Occipital lobe (tissue), 2 donors: ENCODE measurements around the gene NME8. TPM values are rescaled to one million over a fixed set of nuclear protein-coding genes. Genes with fewer than 3 reads are reported as not detected.

ENCODE experiments used
- DNase-seq: peaks from one replicate; lab custom pipeline; 2025; lab: John Stamatoyannopoulos, UW
- total RNA-seq: library from RNA; depleted of rRNA; stranded (reverse); fragments of >200 nt; gene quantifications from one replicate; pipeline ENCODE4 v1.2.3, GENCODE V29; 2014

Gene NME8
- total RNA-seq, 1 donor from 2014 or later = not detected

- no peak for DNase-seq
These were observed 52.9 kb downstream of the NME8 start for GRCh38 chr7:37901236-37901827.

- no peak for DNase-seq
These were observed 53.6 kb downstream of the NME8 start for GRCh38 chr7:37901890-37902524.

- no peak for DNase-seq
These were observed 59.9 kb downstream of the NME8 start for GRCh38 chr7:37908221-37908788.

DNA sequence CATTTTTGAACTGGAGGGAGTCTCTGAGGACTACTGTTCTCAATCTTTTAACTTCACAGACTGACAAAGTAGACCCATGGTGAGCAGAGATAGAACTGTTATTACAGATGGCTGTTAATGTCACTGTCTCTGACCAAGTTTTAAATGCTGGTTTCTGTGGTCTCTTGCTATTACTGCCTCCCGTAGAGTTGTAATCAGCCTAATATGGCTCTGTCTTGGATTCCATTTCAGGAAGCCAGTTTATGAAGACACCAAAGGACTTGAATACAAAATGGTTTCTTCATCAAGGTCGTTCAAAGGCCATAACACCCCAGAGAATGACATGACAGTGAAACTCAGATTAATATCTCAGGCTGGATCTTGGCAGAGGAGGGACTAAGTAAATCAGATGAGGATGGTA lies 64.4 kb downstream of the NME8 start:
- DNase-seq = no peak

DNA sequence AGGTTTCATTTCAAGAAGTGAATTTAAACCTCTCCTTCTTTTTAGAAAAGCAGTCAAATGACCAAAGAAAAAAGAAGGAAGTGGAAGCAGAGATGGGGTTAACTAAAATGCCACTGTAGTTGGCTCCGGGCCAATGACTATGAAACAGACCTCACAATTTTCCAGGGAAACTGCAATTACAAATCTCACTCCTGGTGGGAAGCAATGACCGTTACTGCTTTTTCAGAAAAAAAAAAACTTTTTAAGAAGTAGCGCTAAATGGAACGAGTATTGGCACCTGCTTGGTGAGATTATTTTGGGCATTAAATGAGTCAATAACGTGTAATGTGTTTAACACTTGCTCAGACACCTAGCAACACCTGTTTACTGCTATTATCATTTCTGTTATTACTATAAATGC lies 67.0 kb downstream of the NME8 start:
- no peak for DNase-seq

DNA sequence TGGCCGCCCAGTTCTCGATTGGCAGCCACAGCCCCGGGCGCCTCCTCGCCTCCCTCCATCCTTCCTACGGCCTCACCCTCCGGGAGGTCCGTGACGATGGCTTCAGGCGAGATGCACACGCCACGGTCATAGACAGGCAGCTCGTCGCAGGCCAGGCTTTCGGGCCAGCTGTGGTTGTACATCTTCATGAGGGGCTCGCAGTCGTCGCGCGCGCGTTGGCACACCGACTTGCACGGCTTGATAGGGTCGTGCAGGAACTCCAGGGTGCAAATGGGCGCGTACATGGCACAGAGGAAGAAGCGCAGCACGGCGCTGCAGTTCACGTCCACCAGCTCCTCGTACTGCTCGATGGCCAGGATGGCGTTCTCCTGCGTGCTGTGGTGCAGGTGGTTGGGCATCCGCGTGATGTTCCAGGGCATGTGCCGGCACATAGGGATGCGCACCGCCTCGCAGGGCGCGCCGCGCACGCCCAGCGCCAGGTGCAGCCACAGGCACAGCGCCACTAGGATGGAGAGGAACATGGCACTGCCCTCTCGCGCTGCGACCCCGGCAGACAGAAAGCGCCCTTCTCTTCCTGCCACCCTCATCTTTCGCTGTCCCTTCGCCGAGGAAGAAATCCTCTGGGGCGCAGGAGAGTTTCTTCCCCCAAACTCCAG lies 67.7 kb downstream of the NME8 start:
- no peak for DNase-seq

GRCh38 chr7:37916673-37917660 lies 68.6 kb downstream of the NME8 start, which contains the start of gene SFRP4:
SFRP4 (minus strand) TSS chr7:37916817; CDS start chr7:37916537, 280 bp downstream.
- no peak for DNase-seq

DNA sequence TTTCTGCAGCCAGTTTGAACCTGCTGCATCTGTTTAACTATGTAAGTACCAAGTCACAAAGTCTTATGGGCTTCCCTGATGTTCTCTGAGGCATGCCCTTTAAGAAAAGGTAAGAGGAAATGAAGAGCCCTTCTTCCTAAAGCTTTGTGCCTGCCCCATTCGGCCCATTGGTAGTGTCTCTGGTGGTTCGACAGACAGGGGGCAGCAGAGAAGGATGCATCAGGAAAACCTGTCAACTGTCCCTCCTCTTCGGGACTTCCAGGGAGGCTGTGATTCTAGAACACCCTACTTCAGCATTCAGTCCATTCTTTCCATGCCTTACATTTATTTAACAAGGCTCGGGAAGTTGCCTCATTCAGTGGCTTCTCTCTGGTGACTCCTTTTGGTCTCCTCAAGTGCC lies 70.1 kb downstream of the NME8 start:
- no peak for DNase-seq

DNA sequence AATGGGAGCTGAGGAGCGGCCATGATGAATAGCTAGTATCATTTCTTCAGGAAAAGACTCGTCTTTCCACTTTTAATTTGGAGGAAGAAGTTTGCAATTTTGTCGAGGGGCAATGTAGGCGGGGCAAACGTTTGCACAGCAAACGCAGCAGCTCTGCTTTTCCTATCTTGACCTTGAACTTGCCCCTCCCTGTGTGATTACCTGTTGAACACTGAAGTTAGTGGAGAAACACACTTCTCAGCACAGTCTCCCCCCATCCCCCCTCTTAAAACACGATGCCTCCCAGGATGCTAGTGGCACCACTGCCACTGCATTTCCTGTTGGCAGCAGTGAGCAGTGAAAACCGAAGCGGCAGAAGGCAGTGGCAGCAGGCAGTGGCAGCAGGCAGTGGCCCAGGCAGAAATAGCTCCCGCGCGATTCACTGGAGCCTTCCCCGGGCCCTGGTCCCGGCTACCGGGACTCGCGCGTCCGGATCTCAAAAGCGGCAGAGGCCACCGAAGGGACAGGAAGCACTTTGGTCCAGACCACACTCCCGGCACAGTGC lies 72.0 kb downstream of the NME8 start, which contains the start of gene EPDR1:
Gene EPDR1 (plus strand): TSS at position 336 of the 544 bp plus-strand sequence. CDS start 300 bp downstream, outside the sequence.
- DNase-seq = peak; percentile 74

DNA sequence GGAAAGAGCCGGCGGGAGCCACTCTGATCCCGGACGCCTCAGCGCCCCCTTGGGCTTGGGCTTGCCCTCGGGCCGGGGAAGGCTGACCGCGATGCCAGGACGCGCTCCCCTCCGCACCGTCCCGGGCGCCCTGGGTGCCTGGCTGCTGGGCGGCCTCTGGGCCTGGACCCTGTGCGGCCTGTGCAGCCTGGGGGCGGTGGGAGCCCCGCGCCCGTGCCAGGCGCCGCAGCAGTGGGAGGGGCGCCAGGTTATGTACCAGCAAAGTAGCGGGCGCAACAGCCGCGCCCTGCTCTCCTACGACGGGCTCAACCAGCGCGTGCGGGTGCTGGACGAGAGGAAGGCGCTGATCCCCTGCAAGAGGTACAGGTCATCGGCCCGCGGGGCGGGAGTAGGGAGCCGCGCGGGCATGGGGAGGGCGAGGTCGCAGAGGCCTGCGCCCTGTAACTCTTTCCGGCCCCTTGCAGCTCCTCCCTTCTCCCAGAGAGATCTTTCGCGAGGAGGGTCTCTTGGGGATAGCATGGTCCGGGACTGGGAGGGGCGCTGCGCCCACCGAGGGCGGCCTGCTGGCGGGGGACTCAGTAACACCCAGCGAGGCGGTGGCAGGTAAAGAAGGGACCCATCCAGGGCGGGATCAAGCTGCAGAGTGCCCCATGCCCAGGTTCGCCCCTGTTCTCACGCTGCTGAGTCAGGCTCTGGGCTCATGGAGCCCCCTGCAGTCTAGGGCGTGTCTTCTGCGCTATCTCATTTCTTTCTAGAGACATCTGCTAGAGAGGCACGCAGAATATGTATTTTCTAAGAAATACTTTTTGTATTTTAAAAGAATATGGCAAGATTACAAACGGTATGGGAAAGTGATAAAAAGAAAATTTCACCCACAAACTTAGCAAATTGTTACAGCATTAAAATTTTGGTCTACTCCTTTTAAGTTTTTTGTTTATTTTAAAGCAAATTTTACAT lies 72.7 kb downstream of the NME8 start:
- DNase-seq = no peak

DNA sequence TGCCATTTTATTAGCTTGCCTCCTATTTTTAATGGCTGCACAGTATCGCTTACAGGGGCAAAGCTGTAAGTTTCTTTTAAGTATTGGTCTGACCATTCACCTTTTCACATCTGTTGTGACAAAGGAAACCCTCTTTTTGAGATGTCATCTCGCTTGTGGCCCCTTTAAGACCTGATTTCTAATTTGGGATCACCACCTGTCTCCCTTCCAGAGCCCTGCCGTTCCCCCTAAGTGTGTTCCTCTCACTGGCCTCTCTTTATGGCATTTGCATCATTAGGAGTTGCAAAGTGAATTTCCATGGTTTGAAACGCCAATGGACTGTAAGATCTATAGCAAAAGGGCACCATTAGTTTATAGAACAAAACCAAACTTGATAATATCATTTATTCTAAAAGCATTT lies 73.5 kb downstream of the NME8 start:
- no peak for DNase-seq

GRCh38 chr7:37923996-37924395 lies 75.6 kb downstream of the NME8 start:
- no peak for DNase-seq

GRCh38 chr7:37924491-37925041 lies 76.2 kb downstream of the NME8 start:
- no peak for DNase-seq

- no peak for DNase-seq
These were observed 77.2 kb downstream of the NME8 start for GRCh38 chr7:37925620-37926019.

- no peak for DNase-seq
These were observed 79.5 kb downstream of the NME8 start for GRCh38 chr7:37927773-37928444.

DNA sequence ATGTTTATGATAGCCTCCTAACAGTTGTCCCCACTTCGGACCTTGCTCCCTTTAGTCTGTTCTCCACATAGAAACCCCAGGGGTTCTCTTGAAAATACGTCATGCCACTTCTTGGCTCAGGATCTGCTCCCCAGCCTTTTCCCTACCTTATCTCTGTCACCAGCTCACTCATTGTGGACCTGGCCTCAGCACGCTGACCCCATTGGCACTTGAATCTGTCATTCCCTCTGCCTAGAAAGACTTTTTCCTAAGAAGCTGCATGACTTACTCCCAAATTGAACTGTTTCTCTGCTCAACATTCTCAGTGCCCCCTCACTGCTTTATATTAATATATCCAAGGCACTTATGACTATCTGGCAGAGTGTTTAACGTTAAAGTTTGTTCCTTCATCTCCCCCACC lies 80.5 kb downstream of the NME8 start:
- DNase-seq = no peak

DNA sequence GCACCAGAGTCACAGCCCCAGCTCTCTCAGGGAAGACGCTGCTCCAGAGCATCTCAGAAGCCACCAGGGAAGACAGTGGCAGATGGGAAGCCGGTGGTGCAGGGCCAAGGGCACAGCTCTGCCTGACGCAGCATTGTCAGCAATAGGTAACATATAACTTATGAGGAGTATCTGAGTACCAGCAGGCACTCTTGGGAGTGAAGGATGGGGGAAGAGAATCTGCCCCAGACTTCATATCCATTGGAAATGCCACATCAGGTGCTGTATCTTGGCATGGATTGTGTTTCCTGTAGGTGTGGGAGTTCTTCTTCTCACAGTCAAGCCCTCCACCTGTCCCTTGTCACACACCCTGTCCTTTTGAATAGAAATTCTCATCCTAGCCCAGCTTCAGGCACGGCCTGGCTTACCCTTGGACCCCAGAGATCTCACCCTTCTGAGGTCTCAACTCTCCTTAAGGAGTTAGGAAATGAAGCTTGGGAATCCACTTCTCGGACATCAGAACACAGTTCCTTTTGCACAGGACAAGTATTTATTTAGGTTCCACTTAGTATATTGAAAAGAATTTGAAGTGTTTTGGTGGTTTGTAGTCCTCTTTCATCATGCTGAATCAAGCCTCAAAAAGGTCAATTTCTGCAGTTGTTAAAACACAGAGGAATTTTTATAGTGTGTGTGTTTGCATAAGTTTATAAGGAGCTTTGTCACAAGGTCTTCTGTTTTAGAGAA lies 82.0 kb downstream of the NME8 start:
- no peak for DNase-seq

GRCh38 chr7:37932543-37932942 lies 84.1 kb downstream of the NME8 start:
- DNase-seq = no peak
